IMR-90 (cell line): Measurements from ENCODE around the gene KIF13A. TPM values are rescaled to one million over a fixed set of nuclear protein-coding genes. Genes with fewer than 3 reads are reported as not detected.
A peak's percentile ranks its signal among the peaks of the same experiment; 100 is the strongest.

Experiments
- ATAC-seq: fragments of 200-7000 bp; cut with Tn5 transposase; 2 replicates; pipeline ENCODE4 v1.9.1; 2020; ENCODE audit warnings: low read depth, mild to moderate bottlenecking, moderate library complexity
- BruUV-seq: library from RNA; stranded (reverse); fragments of 400-500 nt; replicated peaks from 2 replicates; lab custom pipeline; 2021; lab: Mats Ljungman, UMichigan
- CTCF ChIA-PET: fragments of 300-600 bp; formaldehyde crosslinking; extraction: SDS; loops from one replicate; lab custom pipeline; 2021; ENCODE audit warnings: antibody characterized with exemption; lab: Yijun Ruan, JAX
- POLR2A ChIA-PET: fragments of 300-600 bp; sonication (Branson Sonifier 250); formaldehyde crosslinking; loops from one replicate; lab custom pipeline; 2022; ENCODE audit warnings: antibody characterized with exemption; ENCODE audit not compliant: unreplicated experiment; lab: Charles Lee
- DNase-seq: peaks from one replicate; pipeline ENCODE4 v3.0.0; 2013
- H2AFZ ChIP-seq: replicated peaks from 2 replicates; pipeline ENCODE3; 2013; ENCODE audit warnings: low read length, mild to moderate bottlenecking; ENCODE audit not compliant: poor library complexity
- H2AK5ac ChIP-seq: 2 replicates; pipeline ENCODE4 v1.6.1; 2013; ENCODE audit warnings: low read depth, low read length, inconsistent platforms
- H2AK9ac ChIP-seq: replicated peaks from 2 replicates; pipeline ENCODE3; 2013; ENCODE audit warnings: mild to moderate bottlenecking, low read depth, low read length, moderate library complexity; ENCODE audit not compliant: poor library complexity
- H2BK120ac ChIP-seq: 2 replicates; pipeline ENCODE4 v1.6.1; 2013; ENCODE audit warnings: low read depth, low read length, inconsistent platforms
- H2BK15ac ChIP-seq: 3 replicates; pipeline ENCODE4 v1.6.1; 2013; ENCODE audit warnings: low read depth, low read length, inconsistent platforms
- H2BK20ac ChIP-seq: 2 replicates; pipeline ENCODE4 v1.6.1; 2013; ENCODE audit warnings: low read depth, mild to moderate bottlenecking, inconsistent platforms, low read length, moderate library complexity
- H2BK5ac ChIP-seq: 2 replicates; pipeline ENCODE4 v1.6.1; 2013; ENCODE audit warnings: mild to moderate bottlenecking, low read depth, low read length, inconsistent platforms; ENCODE audit not compliant: poor library complexity, severe bottlenecking
- H3K14ac ChIP-seq: replicated peaks from 2 replicates; pipeline ENCODE4 v1.6.1; 2013; ENCODE audit warnings: low read depth, low read length, inconsistent platforms
- H3K18ac ChIP-seq: 2 replicates; pipeline ENCODE4 v1.6.1; 2013; ENCODE audit warnings: low read depth, low read length, control low read depth
- H3K23ac ChIP-seq: 2 replicates; pipeline ENCODE4 v1.6.1; 2013; ENCODE audit warnings: low read depth, low read length, inconsistent platforms
- H3K27ac ChIP-seq: 2 replicates; pipeline ENCODE4 v1.5.1; 2013; ENCODE audit warnings: mild to moderate bottlenecking, control low read depth, low read length; ENCODE audit not compliant: insufficient read depth
- H3K27me3 ChIP-seq: 2 replicates; pipeline ENCODE4 v1.6.1; 2013; ENCODE audit warnings: low read length; ENCODE audit not compliant: control insufficient read depth, insufficient read depth
- H3K36me3 ChIP-seq: 2 replicates; pipeline ENCODE4 v1.6.1; 2013; ENCODE audit warnings: low read length, mixed read lengths; ENCODE audit not compliant: control insufficient read depth, insufficient read depth
- H3K4ac ChIP-seq: 2 replicates; pipeline ENCODE4 v1.6.1; 2013; ENCODE audit warnings: low read depth, low read length, inconsistent platforms
- H3K4me1 ChIP-seq: 2 replicates; pipeline ENCODE4 v1.6.1; 2013; ENCODE audit warnings: low read length, mixed read lengths; ENCODE audit not compliant: control insufficient read depth, insufficient read depth
- H3K4me2 ChIP-seq: 2 replicates; pipeline ENCODE4 v1.6.1; 2013; ENCODE audit warnings: low read depth, mild to moderate bottlenecking, control low read depth, low read length, moderate library complexity
- H3K4me3 ChIP-seq: 2 replicates; pipeline ENCODE4 v1.5.1; 2013; ENCODE audit warnings: low read depth, mild to moderate bottlenecking, control low read depth, low read length, moderate library complexity; ENCODE audit not compliant: insufficient read depth
- H3K56ac ChIP-seq: 2 replicates; pipeline ENCODE4 v1.6.1; 2013; ENCODE audit warnings: low read length, inconsistent platforms; ENCODE audit not compliant: insufficient read depth; ENCODE audit errors: extremely low read depth
- H3K79me1 ChIP-seq, 2 experiments: 2 replicates each; pipeline ENCODE4 v1.6.1; 2013; ENCODE audit warnings: low read length in 2 of 2, inconsistent platforms in 1 of 2, low read depth in 1 of 2
- H3K9ac ChIP-seq: 2 replicates; pipeline ENCODE4 v1.6.1; 2013; ENCODE audit warnings: low read depth, low read length, control low read depth
- H3K9me1 ChIP-seq: 2 replicates; pipeline ENCODE4 v1.6.1; 2013; ENCODE audit warnings: low read length, inconsistent platforms; ENCODE audit not compliant: insufficient read depth
- H3K9me3 ChIP-seq: 2 replicates; pipeline ENCODE4 v1.6.1; 2013; ENCODE audit warnings: low read length; ENCODE audit not compliant: control insufficient read depth, insufficient read depth
- H4K20me1 ChIP-seq: 2 replicates; pipeline ENCODE4 v1.6.1; 2013; ENCODE audit warnings: low read length, inconsistent platforms; ENCODE audit not compliant: insufficient read depth
- H4K5ac ChIP-seq: 2 replicates; pipeline ENCODE4 v1.6.1; 2013; ENCODE audit warnings: mild to moderate bottlenecking, low read depth, low read length, control low read depth
- H4K8ac ChIP-seq, 2 experiments: 2 replicates each; pipeline ENCODE4 v1.6.1; 2013; ENCODE audit warnings: low read depth in 2 of 2, low read length in 2 of 2, control low read depth in 1 of 2, inconsistent platforms in 1 of 2
- H4K91ac ChIP-seq: 2 replicates; pipeline ENCODE4 v1.6.1; 2013; ENCODE audit warnings: low read depth, low read length, inconsistent platforms; ENCODE audit not compliant: insufficient read depth
- BHLHE40 ChIP-seq: fragments of 150-350 bp; IDR thresholded peaks from 2 replicates; pipeline ENCODE4 v1.6.1; 2016; ENCODE audit warnings: mild to moderate bottlenecking, low read depth, low read length
- CEBPB ChIP-seq: IDR thresholded peaks from 2 replicates; pipeline ENCODE4 v1.6.1; 2012; ENCODE audit warnings: low read depth, low read length, improper control_type of control experiment
- CTCF ChIP-seq: conservative IDR thresholded peaks from 2 replicates; pipeline ENCODE4 v1.5.1; 2012; ENCODE audit warnings: mild to moderate bottlenecking, low read depth, low read length, improper control_type of control experiment
- FOS ChIP-seq: fragments of 150-350 bp; IDR thresholded peaks from 2 replicates; pipeline ENCODE4 v1.6.1; 2016; ENCODE audit warnings: low read depth, low read length
- MAFK ChIP-seq: IDR thresholded peaks from 2 replicates; pipeline ENCODE4 v1.6.1; 2012; ENCODE audit warnings: low read depth, low read length, improper control_type of control experiment
- MAZ ChIP-seq: IDR thresholded peaks from 2 replicates; pipeline ENCODE4 v1.6.1; 2012; ENCODE audit warnings: low read depth, mild to moderate bottlenecking, low read length, improper control_type of control experiment, moderate library complexity, borderline replicate concordance
- RAD21 ChIP-seq: IDR thresholded peaks from 2 replicates; pipeline ENCODE4 v1.6.1; 2012; ENCODE audit warnings: low read length, improper control_type of control experiment
- RCOR1 ChIP-seq: IDR thresholded peaks from 2 replicates; pipeline ENCODE4 v1.6.1; 2012; ENCODE audit warnings: mild to moderate bottlenecking, low read length, improper control_type of control experiment; ENCODE audit not compliant: insufficient replicate concordance
- RFX5 ChIP-seq: IDR thresholded peaks from 2 replicates; pipeline ENCODE4 v1.8.0; 2012; ENCODE audit warnings: low read depth, mild to moderate bottlenecking, low read length, moderate library complexity
- USF2 ChIP-seq: fragments of 150-350 bp; IDR thresholded peaks from 2 replicates; pipeline ENCODE4 v1.6.1; 2017; ENCODE audit warnings: mild to moderate bottlenecking, antibody characterized with exemption, low read length, low read depth
- WGBS, 2 experiments: methylation state at CpG; one replicate each; pipeline versions ENCODE4 v1.1.5 to v1.1.7; 2013; ENCODE audit warnings: missing lambda C conversion rate in 2 of 2; ENCODE audit not compliant: insufficient read length in 1 of 2; ENCODE audit errors: extremely low coverage in 2 of 2; 5-methylcytosine and 5-hydroxymethylcytosine counted together
- dilution Hi-C: fragments of 300-500 bp; cut with HindIII; formaldehyde crosslinking; loops from one replicate; pipeline ENCODE4 v1.14.3; 2018; ENCODE audit warnings: low sequenced_read_pairs; ENCODE audit not compliant: unreplicated experiment
- in situ Hi-C: fragments of 300-500 bp; cut with MboI; formaldehyde crosslinking; loops from 3 replicates; pipeline ENCODE4 v1.14.3; 2019; ENCODE audit warnings: low sequenced_read_pairs, inconsistent platforms, mixed read lengths
- intact Hi-C: fragments of 100-400 bp; cut with micrococcal nuclease; formaldehyde crosslinking; loops from 2 replicates; pipeline ENCODE4 v1.10.0; 2022
- polyA plus RNA-seq, 3 experiments: library from polyadenylated mRNA; depleted of rRNA; stranded (reverse); fragments of >200 nt; gene quantifications; 2 replicates each; pipeline ENCODE4 v1.2.3, GENCODE V29; 2012; ENCODE audit warnings: low replicate concordance in 1 of 3
- total RNA-seq: library from RNA; depleted of rRNA; stranded (reverse); fragments of >200 nt; gene quantifications from 2 replicates; pipeline ENCODE4 v1.2.3, GENCODE V29; 2012

KIF13A gene
- total and polyA plus RNA-seq, 2 of the 4 experiments (the other 2 are of a cell fraction), result 23.3 to 51.8 TPM

DNA sequence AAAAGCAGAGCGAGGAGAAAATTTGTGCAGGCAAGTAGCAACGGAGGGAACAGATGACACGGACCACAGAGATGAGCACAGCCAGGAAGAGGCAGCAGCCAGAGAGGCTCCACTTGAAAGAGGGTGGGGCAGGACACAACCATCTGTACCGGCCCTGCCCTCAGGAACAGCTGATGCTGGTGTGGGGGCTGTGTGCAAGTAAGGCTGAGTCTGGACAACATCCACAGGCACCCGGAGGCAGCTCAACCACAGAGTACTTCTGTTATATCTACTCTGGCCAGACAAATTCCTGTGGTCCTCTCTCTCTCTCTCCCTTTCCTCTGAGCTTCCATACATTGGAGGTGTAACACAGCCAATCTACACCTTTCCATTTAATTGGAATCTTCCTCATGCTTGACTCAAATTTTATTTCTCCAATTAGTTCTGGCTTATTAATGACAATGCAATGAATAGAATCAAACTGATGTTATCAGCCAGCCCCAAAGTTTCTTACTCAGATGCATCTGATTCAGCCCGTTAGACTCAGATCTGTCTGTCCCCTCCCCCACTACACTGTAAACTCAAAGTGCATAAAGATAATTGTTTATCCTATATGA is 24.9 kb downstream of the KIF13A start:
- Histone ChIP-seq H3K23ac (0 out of 2 replicates have a peak overlapping the region, but pooled peaks have one; percentile 19), H2BK5ac (peak overlapping the region; percentile 68), H3K79me1 (peaks cover 18 to 65% of the 10 kb centered on the region in 2 experiments), H3K36me3 (no peaks in the 10 kb centered on the region), H4K8ac (peak overlapping the region; percentile 2 to 45; a peak in 2 of 4 replicates), H3K4me3 (no peak overlapping the region), H2AK9ac (no peak overlapping the region), H3K4me2 (peak overlapping the region; percentile 41; the same call in 1 of the 2 replicates), H2AK5ac (peak overlapping the region; percentile 52; the same call in 1 of the 2 replicates), H4K5ac (no peak overlapping the region; the same call in 1 of the 2 replicates), H3K27ac (peak overlapping the region; percentile 18), H2BK120ac (peak overlapping the region; percentile 52), H3K4ac (peak overlapping the region; percentile 62; the same call in 1 of the 2 replicates), H3K14ac (peak overlapping the region; percentile 30; the same call in 1 of the 2 replicates), H3K9me1 (peaks cover 5% of the 10 kb centered on the region), H3K4me1 (peaks cover 18% of the 10 kb centered on the region), H3K27me3 (no peaks in the 10 kb centered on the region), H2BK20ac (peak overlapping the region; percentile 28), H2BK15ac (peak overlapping the region; percentile 2; the same call in 1 of the 3 replicates), H3K56ac (peak overlapping the region; percentile 12), H3K9me3 (no peaks in the 10 kb centered on the region), H3K18ac (0 out of 2 replicates have a peak overlapping the region, but pooled peaks have one; percentile 0), H2AFZ (peak overlapping the region; percentile 66), H4K20me1 (peaks cover 15% of the 10 kb centered on the region; the same call in 1 of the 2 replicates), H4K91ac (peak overlapping the region; percentile 7; the same call in 1 of the 2 replicates), H3K9ac (no peak overlapping the region)
- peak; percentile 91 for ATAC-seq
- in situ Hi-C loops, result no loop called here
- WGBS, 2 experiments, result 60% methylated on average over 1 of the region's 6 CpGs; no CpG with 5 or more reads in 1 of the 2 experiments
- DNase-seq, result peak; percentile 96
- ChIA-PET CTCF (interaction anchor here (0.5 to 1.0 kb wide), 3 partner anchors 25 to 125 kb away, joined by 3 read pairs; no protein-coding TSS in a partner anchor), POLR2A (interaction anchor here (0.6 kb wide), 2 partner anchors 56 to 81 kb away, joined by 5 to 6 read pairs; no protein-coding TSS in a partner anchor)
- intact Hi-C loops, result no loop called here
- dilution Hi-C loops, result no loop called here
- no TSS peak for BruUV-seq
- TF ChIP-seq CTCF (no peak), BHLHE40 (no peak), CEBPB (0 out of 2 replicates have a peak, but pooled peaks have one; percentile 2), MAFK (peak; percentile 1; the same call in 1 of the 2 replicates), FOS (no peak), USF2 (peak; percentile 67; the same call in 1 of the 2 replicates), MAZ (peak; percentile 84; the same call in 1 of the 2 replicates), RFX5 (peak; percentile 83), RCOR1 (peak; percentile 46), RAD21 (peak; percentile 31; the same call in 1 of the 2 replicates)
